T47D (cell line): Measurements from ENCODE around the gene BMPR1B.

ENCODE experiments used
- DNase-seq, 2 experiments: peaks; one replicate each; pipeline versions ENCODE4 v3.0.0 to v3.0.0-alpha.2; 2011 to 2012; ENCODE audit warnings: low read depth in 1 of 2, low spot score in 1 of 2
- JUND ChIP-seq: IDR thresholded peaks from 2 replicates; pipeline ENCODE4 v1.6.1; 2012; ENCODE audit warnings: low read depth
- in situ Hi-C: cut with HindIII; loops from 2 replicates; pipeline ENCODE4 v1.10.0; 2016; ENCODE audit warnings: low sequenced_read_pairs, low pct_unique_long_range_greater_than_20kb

Gene BMPR1B

GRCh38 chr4:94767446-94767845, 9.7 kb downstream of the BMPR1B start:
- in situ Hi-C loops = no loop called here
- no peak for DNase-seq
- no peak for TF ChIP-seq JUND

GRCh38 chr4:94782707-94783106, 25.0 kb downstream of the BMPR1B start:
- in situ Hi-C loops = no loop called here

GRCh38 chr4:94791701-94792100, 33.9 kb downstream of the BMPR1B start:
- in situ Hi-C loops = no loop called here
- DNase-seq = no peak
- TF ChIP-seq JUND = no peak

More at GRCh38 chr4:94782707-94783106, 25.0 kb downstream of the BMPR1B start:
- DNase-seq = no peak
- no peak for TF ChIP-seq JUND

GRCh38 chr4:94798808-94799207, 41.1 kb downstream of the BMPR1B start:
- in situ Hi-C loops = no loop called here
- TF ChIP-seq JUND = no peak
- no peak for DNase-seq

- no peak for TF ChIP-seq JUND
- in situ Hi-C loops = no loop called here
- DNase-seq = no peak
These were observed 43.3 kb downstream of the BMPR1B start for GRCh38 chr4:94801016-94801415.

- no peak for TF ChIP-seq JUND
- DNase-seq = no peak
- in situ Hi-C loops = no loop called here
These were observed 44.3 kb downstream of the BMPR1B start for GRCh38 chr4:94802091-94802490.

- no peak for TF ChIP-seq JUND
- in situ Hi-C loops = no loop called here
- DNase-seq = no peak
These were observed 45.4 kb downstream of the BMPR1B start for GRCh38 chr4:94803181-94803580.

- DNase-seq = no peak
- no peak for TF ChIP-seq JUND
- in situ Hi-C loops = no loop called here
These were observed 46.9 kb downstream of the BMPR1B start for GRCh38 chr4:94804650-94805049.

GRCh38 chr4:94806376-94806775, 48.6 kb downstream of the BMPR1B start:
- DNase-seq = no peak
- TF ChIP-seq JUND = no peak
- in situ Hi-C loops = no loop called here

GRCh38 chr4:94811643-94812042, 53.9 kb downstream of the BMPR1B start:
- no peak for TF ChIP-seq JUND
- in situ Hi-C loops = no loop called here
- DNase-seq = no peak

GRCh38 chr4:94813221-94813620, 55.5 kb downstream of the BMPR1B start:
- TF ChIP-seq JUND = no peak
- DNase-seq = no peak
- in situ Hi-C loops = no loop called here

GRCh38 chr4:94814237-94814636, 56.5 kb downstream of the BMPR1B start:
- TF ChIP-seq JUND = no peak
- no peak for DNase-seq
- in situ Hi-C loops = no loop called here

- no peak for TF ChIP-seq JUND
- in situ Hi-C loops = no loop called here
- no peak for DNase-seq
These were observed 61.8 kb downstream of the BMPR1B start for GRCh38 chr4:94819371-94820168.

GRCh38 chr4:94826206-94826605, 68.5 kb downstream of the BMPR1B start:
- no peak for DNase-seq
- in situ Hi-C loops = no loop called here
- TF ChIP-seq JUND = no peak
